Mesenchymal stem cell (in vitro differentiated cells and primary cell): ENCODE data around the gene FTL.

Experiments
- DNase-seq: peaks from one replicate; pipeline ENCODE4 v3.0.0-alpha.2; 2013
- H2AFZ ChIP-seq: one replicate; pipeline ENCODE4 v1.6.1; 2013; ENCODE audit warnings: low read depth, mild to moderate bottlenecking, control low read depth, inconsistent platforms, low read length, moderate library complexity
- H2AK5ac ChIP-seq: 2 replicates; pipeline ENCODE4 v1.6.1; 2013; ENCODE audit warnings: low read length, moderate library complexity, mild to moderate bottlenecking, inconsistent platforms; ENCODE audit not compliant: severe bottlenecking
- H2BK120ac ChIP-seq: one replicate; pipeline ENCODE4 v1.6.1; 2013; ENCODE audit warnings: low read depth, mild to moderate bottlenecking, inconsistent platforms, low read length, moderate library complexity
- H2BK12ac ChIP-seq, 2 experiments: one replicate each; pipeline ENCODE4 v1.6.1; 2013; ENCODE audit warnings: inconsistent platforms in 2 of 2, low read length in 2 of 2, mild to moderate bottlenecking in 2 of 2, moderate library complexity in 2 of 2, control low read depth in 1 of 2
- H2BK15ac ChIP-seq: one replicate; pipeline ENCODE4 v1.6.1; 2013; ENCODE audit warnings: mild to moderate bottlenecking, low read depth, inconsistent platforms; ENCODE audit not compliant: poor library complexity, severe bottlenecking
- H2BK5ac ChIP-seq: 2 replicates; pipeline ENCODE4 v1.6.1; 2013; ENCODE audit warnings: low read depth, mild to moderate bottlenecking, low read length, control low read depth, inconsistent platforms; ENCODE audit not compliant: poor library complexity, severe bottlenecking
- H3K14ac ChIP-seq, 2 experiments: one replicate each; pipeline ENCODE4 v1.6.1; 2013; ENCODE audit warnings: inconsistent platforms in 2 of 2, low read length in 2 of 2, control low read depth in 1 of 2, mild to moderate bottlenecking in 1 of 2, moderate library complexity in 1 of 2
- H3K18ac ChIP-seq, 2 experiments: one replicate each; pipeline ENCODE4 v1.6.1; 2013; ENCODE audit warnings: inconsistent platforms in 2 of 2, low read length in 2 of 2, control low read depth in 1 of 2, low read depth in 1 of 2, mild to moderate bottlenecking in 1 of 2
- H3K23ac ChIP-seq, 2 experiments: one replicate each; pipeline ENCODE4 v1.6.1; 2013; ENCODE audit warnings: inconsistent platforms in 2 of 2, low read length in 2 of 2, mild to moderate bottlenecking in 2 of 2, moderate library complexity in 2 of 2, control low read depth in 1 of 2
- H3K27ac ChIP-seq: 2 replicates; pipeline ENCODE4 v1.5.1; 2013; ENCODE audit warnings: mild to moderate bottlenecking, moderate library complexity, low read length, control low read depth, inconsistent platforms; ENCODE audit not compliant: poor library complexity, severe bottlenecking
- H3K27me3 ChIP-seq, 2 experiments: 2 replicates each; pipeline versions ENCODE4 v1.6.1 to v1.7.0; 2013; ENCODE audit warnings: low read length in 2 of 2, mild to moderate bottlenecking in 2 of 2, moderate library complexity in 2 of 2, control low read depth in 1 of 2, inconsistent platforms in 1 of 2; ENCODE audit not compliant: control insufficient read depth in 1 of 2, insufficient read depth in 1 of 2
- H3K36me3 ChIP-seq, 2 experiments: 2 replicates each; pipeline versions ENCODE4 v1.6.1 to v1.7.0; 2013; ENCODE audit warnings: low read length in 2 of 2, control low read depth in 1 of 2, inconsistent platforms in 1 of 2, low read depth in 1 of 2, mild to moderate bottlenecking in 1 of 2; ENCODE audit not compliant: insufficient read depth in 2 of 2, control insufficient read depth in 1 of 2
- H3K4ac ChIP-seq, 2 experiments: one replicate each; pipeline ENCODE4 v1.6.1; 2013; ENCODE audit warnings: inconsistent platforms in 2 of 2, low read length in 2 of 2, mild to moderate bottlenecking in 2 of 2, moderate library complexity in 2 of 2, control low read depth in 1 of 2, low read depth in 1 of 2
- H3K4me1 ChIP-seq: 2 replicates; pipeline ENCODE4 v1.6.1; 2013; ENCODE audit warnings: low read depth, low read length, control low read depth; ENCODE audit not compliant: control insufficient read depth, insufficient read depth
- H3K4me2 ChIP-seq: 2 replicates; pipeline ENCODE4 v1.6.1; 2013; ENCODE audit warnings: low read length, mild to moderate bottlenecking, inconsistent platforms; ENCODE audit not compliant: poor library complexity, severe bottlenecking
- H3K4me3 ChIP-seq, 2 experiments: 2 replicates each; pipeline versions ENCODE4 v1.5.1 to v1.7.0; 2013; ENCODE audit warnings: low read length in 2 of 2, mild to moderate bottlenecking in 2 of 2, control low read depth in 1 of 2, low read depth in 1 of 2; ENCODE audit not compliant: insufficient read depth in 1 of 2
- H3K79me1 ChIP-seq: replicated peaks from 2 replicates; pipeline ENCODE4 v1.6.1; 2013; ENCODE audit warnings: mild to moderate bottlenecking, control low read depth, low read length, inconsistent platforms; ENCODE audit not compliant: poor library complexity, severe bottlenecking
- H3K9ac ChIP-seq: 2 replicates; pipeline ENCODE4 v1.7.0; 2013; ENCODE audit warnings: mild to moderate bottlenecking, low read length, moderate library complexity
- H3K9me3 ChIP-seq: 2 replicates; pipeline ENCODE4 v1.7.0; 2013; ENCODE audit warnings: mild to moderate bottlenecking, low read length; ENCODE audit not compliant: control insufficient read depth
- H4K8ac ChIP-seq: one replicate; pipeline ENCODE4 v1.6.1; 2013; ENCODE audit warnings: inconsistent platforms, mild to moderate bottlenecking, low read length, moderate library complexity
- H4K91ac ChIP-seq: one replicate; pipeline ENCODE4 v1.6.1; 2013; ENCODE audit warnings: mild to moderate bottlenecking, low read length, inconsistent platforms
- WGBS: methylation state at CpG from one replicate; pipeline ENCODE4 v1.1.7; 2013; ENCODE audit warnings: mixed read lengths; 5-methylcytosine and 5-hydroxymethylcytosine counted together

The FTL gene

DNA sequence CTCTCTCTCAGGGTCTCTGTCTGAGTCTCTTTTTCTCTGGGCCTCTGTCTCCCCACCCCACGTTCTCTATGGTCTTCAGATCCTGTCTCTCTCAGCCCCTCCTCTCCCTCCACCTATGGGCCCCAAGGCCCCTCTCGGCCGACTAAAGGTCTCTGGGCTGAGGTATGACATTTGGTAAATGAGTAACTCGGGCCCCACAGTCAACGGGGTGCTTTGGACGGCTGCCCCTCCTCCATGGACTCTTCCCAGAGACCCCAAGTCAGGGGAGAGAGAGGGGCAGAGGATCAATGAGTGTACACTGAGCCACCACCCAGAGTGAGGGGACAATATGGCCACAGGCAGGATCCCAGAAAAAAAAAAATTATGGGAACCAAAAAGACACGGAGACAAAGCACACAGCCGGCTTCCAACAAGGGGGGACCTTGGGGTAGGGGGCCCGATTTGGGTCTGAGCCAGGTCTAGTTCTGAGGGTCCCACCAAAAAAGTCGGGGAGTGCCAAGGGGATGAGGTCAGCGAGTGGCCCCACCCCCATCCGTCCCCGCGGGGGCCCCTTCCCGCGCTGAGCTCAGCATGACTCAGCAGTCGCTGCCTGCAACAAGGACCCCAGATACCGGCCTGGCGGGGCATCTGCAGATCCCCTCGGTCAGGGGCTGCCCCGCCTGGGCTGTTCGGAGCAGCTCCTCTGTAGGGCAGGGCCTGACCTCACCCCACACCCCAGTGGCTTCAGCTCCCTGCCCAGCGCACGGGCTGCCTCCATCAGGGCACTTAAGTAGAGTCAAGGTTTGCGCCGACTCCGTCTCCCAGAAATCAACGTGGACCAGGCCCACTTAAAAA is 1.5 kb upstream of the FTL start:
- Histone ChIP-seq H3K27ac (peak overlapping the region; percentile 87), H3K4me2 (peak overlapping the region; percentile 60), H3K79me1 (peaks cover 3% of the 10 kb centered on the region), H2AFZ (no peak overlapping the region), H2BK5ac (peak overlapping the region; percentile 99), H2BK15ac (peak overlapping the region; percentile 93), H3K18ac (peak overlapping the region; percentile 71 to 94), H3K9me3 (no peaks in the 10 kb centered on the region), H3K4me3 (peak overlapping the region in 1 of 2 experiments; percentile 64), H3K4ac (peak overlapping the region; percentile 62 to 82), H3K23ac (no peak overlapping the region), H3K4me1 (peaks cover 45% of the 10 kb centered on the region), H2BK120ac (peak overlapping the region; percentile 46), H3K14ac (peak overlapping the region in 1 of 2 experiments; percentile 5), H2AK5ac (peak overlapping the region; percentile 96), H4K91ac (peak overlapping the region; percentile 93), H3K9ac (peak overlapping the region; percentile 93), H4K8ac (peak overlapping the region; percentile 74), H3K27me3 (no peaks in the 10 kb centered on the region), H3K36me3 (peaks cover 35 to 57% of the 10 kb centered on the region in 2 experiments), H2BK12ac (peak overlapping the region; percentile 85 to 98)
- 1% methylated on average over 28 of the region's 28 CpGs for WGBS
- DNase-seq, result peak; percentile 86

DNA sequence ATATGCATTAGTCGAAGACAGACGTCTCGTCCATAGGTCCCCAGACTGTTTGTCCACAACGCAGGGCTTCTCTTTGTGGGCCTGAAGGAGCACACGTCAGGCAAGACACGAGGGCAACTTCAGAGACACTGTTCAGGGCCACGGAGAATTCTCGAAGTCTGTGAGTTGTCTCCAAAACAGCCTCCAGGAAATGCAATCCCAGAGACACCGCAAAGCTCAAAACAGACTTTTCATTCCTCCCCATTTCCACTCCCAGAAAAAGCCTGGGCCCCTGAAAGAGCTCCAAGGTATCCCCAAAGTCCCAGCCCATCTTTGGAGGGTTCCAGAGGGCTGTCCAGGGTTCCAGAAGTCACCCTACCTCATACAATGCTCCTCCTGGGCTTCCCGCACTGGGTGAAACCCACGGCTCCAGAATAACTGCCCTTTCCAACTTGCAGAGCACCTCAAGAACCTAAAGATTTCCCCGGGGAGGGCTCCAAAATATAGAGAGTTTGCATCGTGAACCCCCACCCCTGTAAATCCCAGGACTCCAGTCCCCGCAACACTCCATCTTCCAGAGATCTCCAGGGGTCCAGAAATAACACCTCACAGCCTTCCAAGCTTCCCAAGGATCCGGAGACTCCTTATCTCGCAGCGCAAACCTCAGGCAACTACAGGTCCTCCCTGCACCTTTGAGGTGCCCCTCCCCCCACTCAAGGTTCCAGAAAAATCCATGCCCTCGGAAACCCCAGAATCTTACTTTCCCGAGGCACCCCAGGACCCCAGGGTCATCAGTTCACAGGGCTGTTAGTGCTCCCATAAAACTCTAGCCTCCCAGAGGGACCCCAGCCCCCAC is 687 bp upstream of the FTL start:
- Histone ChIP-seq H2AFZ (no peak overlapping the region), H3K4me1 (peaks cover 45% of the 10 kb centered on the region), H2BK12ac (peak overlapping the region; percentile 79 to 82), H3K9me3 (no peaks in the 10 kb centered on the region), H3K27ac (peak overlapping the region; percentile 87), H4K91ac (peak overlapping the region; percentile 93), H3K4me3 (peak overlapping the region in 1 of 2 experiments; percentile 64), H3K4me2 (peak overlapping the region; percentile 60), H3K23ac (no peak overlapping the region), H3K27me3 (no peaks in the 10 kb centered on the region), H3K9ac (peak overlapping the region; percentile 93), H4K8ac (peak overlapping the region; percentile 74), H3K36me3 (peaks cover 39 to 61% of the 10 kb centered on the region in 2 experiments), H2BK5ac (peak overlapping the region; percentile 99), H3K18ac (peak overlapping the region; percentile 71 to 79), H3K14ac (peak overlapping the region in 1 of 2 experiments; percentile 53), H2AK5ac (peak overlapping the region; percentile 96), H3K79me1 (peaks cover 3% of the 10 kb centered on the region), H2BK120ac (peak overlapping the region; percentile 46), H2BK15ac (peak overlapping the region; percentile 73), H3K4ac (peak overlapping the region; percentile 82 to 85)
- WGBS, result 13% methylated on average over 19 of the region's 19 CpGs
- DNase-seq, result peak; percentile 86

DNA sequence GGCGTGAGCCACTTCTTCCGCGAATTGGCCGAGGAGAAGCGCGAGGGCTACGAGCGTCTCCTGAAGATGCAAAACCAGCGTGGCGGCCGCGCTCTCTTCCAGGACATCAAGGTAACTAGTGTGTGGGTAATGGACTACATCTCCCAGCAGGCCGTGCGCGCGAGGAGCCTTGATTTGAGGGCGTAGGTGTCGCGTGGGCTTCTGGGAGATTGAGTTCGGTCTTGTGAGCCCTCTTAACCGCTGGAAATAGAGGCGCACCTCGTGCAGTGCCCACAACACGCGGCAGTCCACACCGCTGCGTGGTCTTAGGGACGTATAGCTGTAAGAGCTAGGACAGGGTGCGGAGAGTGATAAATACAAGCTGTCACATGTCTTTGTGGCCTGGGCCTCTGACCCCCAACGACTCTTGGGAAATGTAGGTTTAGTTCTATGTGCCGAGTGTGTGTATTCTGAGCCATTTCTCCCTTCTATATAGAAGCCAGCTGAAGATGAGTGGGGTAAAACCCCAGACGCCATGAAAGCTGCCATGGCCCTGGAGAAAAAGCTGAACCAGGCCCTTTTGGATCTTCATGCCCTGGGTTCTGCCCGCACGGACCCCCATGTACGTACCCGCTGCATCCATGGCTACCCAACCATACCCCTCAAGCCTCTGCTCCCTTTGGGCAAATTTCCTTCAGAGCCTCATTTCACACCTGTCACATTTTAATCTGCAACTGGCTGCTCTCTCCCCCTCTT is 864 bp downstream of the FTL start:
- Histone ChIP-seq H4K8ac (peak overlapping the region; percentile 22), H2AFZ (no peak overlapping the region)

More for the DNA sequence above, 864 bp downstream of the FTL start:
- no peaks in the 10 kb centered on the region for H3K27me3 ChIP-seq
- peak overlapping the region; percentile 64 for H3K4me2 ChIP-seq
- H3K4ac ChIP-seq, result peak overlapping the region; percentile 15 to 81
- H2AK5ac ChIP-seq, result no peak overlapping the region
- H3K79me1 ChIP-seq, result peaks cover 4% of the 10 kb centered on the region
- H3K4me1 ChIP-seq, result peaks cover 47% of the 10 kb centered on the region
- peak overlapping the region; percentile 88 to 100 for H3K4me3 ChIP-seq
- H3K18ac ChIP-seq, result peak overlapping the region; percentile 46 to 95
- H2BK5ac ChIP-seq, result no peak overlapping the region
- peak overlapping the region; percentile 98 for H3K9ac ChIP-seq
- H4K91ac ChIP-seq, result no peak overlapping the region
- peaks cover 47 to 61% of the 10 kb centered on the region in 2 experiments for H3K36me3 ChIP-seq
- H3K23ac ChIP-seq, result peak overlapping the region in 1 of 2 experiments; percentile 27
- H2BK12ac ChIP-seq, result no peak overlapping the region
- no peaks in the 10 kb centered on the region for H3K9me3 ChIP-seq
- H2BK120ac ChIP-seq, result no peak overlapping the region
- peak; percentile 85 for DNase-seq
- peak overlapping the region in 1 of 2 experiments; percentile 98 for H3K14ac ChIP-seq
- peak overlapping the region; percentile 84 for H3K27ac ChIP-seq
- no peak overlapping the region for H2BK15ac ChIP-seq
- 12% methylated on average over 35 of the region's 36 CpGs for WGBS
